ENCODE results near the gene FAF1. TPM values are rescaled to one million over a fixed set of nuclear protein-coding genes. Genes with fewer than 3 reads are reported as not detected.

Gene FAF1
- total RNA-seq, 6 experiments from 2014 or later, result 24.1 to 32.4 (median 31.6) TPM

DNA sequence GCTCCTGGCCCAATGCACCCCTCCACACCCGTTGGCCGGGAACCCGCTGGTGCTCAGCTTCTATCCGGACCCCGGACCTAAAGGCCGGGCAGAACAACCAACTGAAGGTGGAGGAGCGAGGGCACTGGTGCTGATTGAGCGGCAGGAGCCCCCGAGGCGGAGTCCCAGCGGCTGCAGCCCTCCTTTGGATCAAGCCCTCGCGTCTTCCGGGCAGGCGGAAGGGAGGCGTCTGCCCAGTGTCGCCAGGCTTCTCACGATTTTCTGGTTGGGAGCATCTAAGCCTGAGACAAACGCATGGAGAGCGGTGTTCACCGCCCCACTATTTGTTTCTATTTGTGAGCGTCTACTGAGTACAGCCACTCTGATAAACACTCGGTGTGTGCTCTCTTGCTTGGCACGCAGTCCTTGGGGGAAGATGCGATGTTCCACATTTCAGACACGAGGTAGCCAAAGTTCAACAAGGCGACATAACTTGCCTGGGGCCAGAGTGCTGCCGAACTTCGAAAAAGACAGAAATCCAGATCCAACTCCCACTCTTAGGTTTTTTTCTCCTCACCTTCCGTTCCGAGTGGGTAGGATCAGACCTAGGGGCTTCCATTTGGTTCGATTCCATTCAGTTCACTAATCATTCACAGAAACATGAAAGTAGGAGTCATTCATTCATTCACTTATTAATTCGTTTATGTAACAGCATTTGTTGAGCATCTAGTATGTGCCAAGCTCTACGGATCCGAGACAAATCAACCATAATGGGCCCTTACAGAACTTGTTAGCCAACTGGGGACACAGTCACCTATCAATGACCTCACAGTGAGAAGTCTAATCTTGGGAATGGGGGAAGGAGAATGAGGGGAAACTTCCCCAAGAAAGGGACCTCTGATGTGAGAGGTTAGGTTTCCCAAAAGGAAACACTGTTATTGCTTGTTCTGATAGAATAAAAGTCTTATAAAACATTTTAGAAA, 532.0 kb downstream of the FAF1 start:
- Histone ChIP-seq H3K4me3 (no peak overlapping the region), H3K27me3 (peaks cover 20 to 63% of the 10 kb centered on the region in 2 donors), H3K9me3 (no peaks in the 10 kb centered on the region), H3K4me1 (peaks cover 0 to 37% (median 6%) of the 10 kb centered on the region in 4 donors), H3K36me3 (no peaks in the 10 kb centered on the region), H3K27ac (no peak overlapping the region)
- intact Hi-C loops (cut with DNase I), result no loop called here
- DNase-seq (no peak), ATAC-seq (no peak)
- 4% methylated on average over 28 of the region's 35 CpGs for WGBS (ENCODE audit: insufficient coverage, low coverage, low lambda C conversion rate, missing lambda C conversion rate)
- TF ChIP-seq POLR2A (IDR thresholded peaks at IDR 0.05), result no peak
- TF ChIP-seq, protein P1, sequence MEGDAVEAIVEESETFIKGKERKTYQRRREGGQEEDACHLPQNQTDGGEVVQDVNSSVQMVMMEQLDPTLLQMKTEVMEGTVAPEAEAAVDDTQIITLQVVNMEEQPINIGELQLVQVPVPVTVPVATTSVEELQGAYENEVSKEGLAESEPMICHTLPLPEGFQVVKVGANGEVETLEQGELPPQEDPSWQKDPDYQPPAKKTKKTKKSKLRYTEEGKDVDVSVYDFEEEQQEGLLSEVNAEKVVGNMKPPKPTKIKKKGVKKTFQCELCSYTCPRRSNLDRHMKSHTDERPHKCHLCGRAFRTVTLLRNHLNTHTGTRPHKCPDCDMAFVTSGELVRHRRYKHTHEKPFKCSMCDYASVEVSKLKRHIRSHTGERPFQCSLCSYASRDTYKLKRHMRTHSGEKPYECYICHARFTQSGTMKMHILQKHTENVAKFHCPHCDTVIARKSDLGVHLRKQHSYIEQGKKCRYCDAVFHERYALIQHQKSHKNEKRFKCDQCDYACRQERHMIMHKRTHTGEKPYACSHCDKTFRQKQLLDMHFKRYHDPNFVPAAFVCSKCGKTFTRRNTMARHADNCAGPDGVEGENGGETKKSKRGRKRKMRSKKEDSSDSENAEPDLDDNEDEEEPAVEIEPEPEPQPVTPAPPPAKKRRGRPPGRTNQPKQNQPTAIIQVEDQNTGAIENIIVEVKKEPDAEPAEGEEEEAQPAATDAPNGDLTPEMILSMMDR (IDR thresholded peaks at IDR 0.05), result no peak

DNA sequence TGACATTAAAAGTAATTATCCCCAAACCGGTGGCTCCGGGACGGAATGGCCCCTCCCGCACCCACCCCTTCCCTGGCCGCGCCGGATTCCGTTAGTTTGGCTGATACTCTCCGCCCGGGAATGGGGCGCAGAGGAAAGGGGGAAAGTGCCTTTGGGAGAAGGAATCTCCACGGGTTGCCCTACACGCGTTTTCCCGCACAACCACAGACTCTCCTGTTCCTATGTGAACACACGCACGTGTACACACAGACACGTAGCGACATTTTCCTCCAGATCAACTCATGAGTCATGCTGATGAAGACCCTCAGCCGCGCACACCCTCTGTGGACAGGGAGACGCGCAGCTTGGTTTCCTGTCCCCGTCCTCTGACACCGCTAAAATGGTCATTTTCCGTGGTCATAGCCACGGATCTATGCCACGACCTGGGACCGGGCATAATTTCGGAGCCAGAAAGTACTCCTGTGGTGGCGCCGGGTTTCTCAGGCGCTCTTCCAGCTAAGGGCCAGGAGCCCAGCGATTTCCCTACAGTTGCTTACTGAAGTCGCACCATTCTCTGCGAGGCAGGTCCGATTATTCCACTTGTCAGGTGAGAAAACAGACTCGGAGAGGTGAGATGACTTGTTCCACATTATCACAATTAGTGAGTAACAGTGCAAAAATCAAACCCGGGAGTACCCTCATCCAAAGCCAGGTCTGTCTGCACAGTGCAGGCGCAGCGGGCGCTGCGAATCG, 532.8 kb downstream of the FAF1 start:
- ATAC-seq (peak in 1 of 4 donors; percentile 17), DNase-seq (no peak)
- WGBS (ENCODE audit: insufficient coverage, low coverage, low lambda C conversion rate, missing lambda C conversion rate), result under 1% methylated on average over 23 of the region's 44 CpGs
- Histone ChIP-seq H3K27ac (no peak overlapping the region), H3K36me3 (no peaks in the 10 kb centered on the region), H3K9me3 (no peaks in the 10 kb centered on the region), H3K27me3 (peaks cover 28 to 71% of the 10 kb centered on the region in 2 donors), H3K4me3 (no peak overlapping the region), H3K4me1 (peaks cover 0 to 41% (median 6%) of the 10 kb centered on the region in 4 donors)
- intact Hi-C loops (cut with DNase I), result no loop called here
- no peak for TF ChIP-seq POLR2A (IDR thresholded peaks at IDR 0.05)
- TF ChIP-seq, protein P1 (IDR thresholded peaks at IDR 0.05), result no peak

DNA sequence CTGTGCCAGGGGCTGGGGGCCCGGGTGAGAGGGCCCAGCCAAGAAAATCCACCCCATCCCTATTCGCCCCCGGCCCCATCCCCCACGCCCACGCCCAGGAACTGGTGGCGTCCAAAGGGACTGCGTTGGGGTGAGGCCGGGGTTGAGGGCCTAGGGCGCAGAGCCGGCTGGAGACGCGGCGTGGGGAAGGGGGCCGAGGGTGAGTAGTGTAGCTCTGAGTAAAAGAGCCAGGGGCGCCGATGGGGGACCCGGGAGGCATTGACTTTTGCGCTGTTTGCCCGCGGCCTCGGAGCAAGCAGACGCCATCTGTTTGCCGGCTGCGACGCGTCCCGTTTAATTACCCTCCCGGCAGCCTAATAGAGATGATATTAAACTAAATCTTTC, 533.4 kb downstream of the FAF1 start:
- H3K9me3 ChIP-seq, result no peaks in the 10 kb centered on the region
- H3K36me3 ChIP-seq, result no peaks in the 10 kb centered on the region
- no peak for DNase-seq
- no peak for ATAC-seq
- TF ChIP-seq, protein P1 (IDR thresholded peaks at IDR 0.05), result no peak
- no peak for TF ChIP-seq POLR2A (IDR thresholded peaks at IDR 0.05)
- no peak overlapping the region for H3K27ac ChIP-seq
- H3K4me3 ChIP-seq, result no peak overlapping the region
- WGBS (ENCODE audit: insufficient coverage, low coverage, low lambda C conversion rate, missing lambda C conversion rate), result 10% methylated on average over 11 of the region's 28 CpGs
- H3K4me1 ChIP-seq, result peaks cover 0 to 41% (median 6%) of the 10 kb centered on the region in 4 donors
- H3K27me3 ChIP-seq, result peaks cover 29 to 75% of the 10 kb centered on the region in 2 donors
- intact Hi-C loops (cut with DNase I), result no loop called here

DNA sequence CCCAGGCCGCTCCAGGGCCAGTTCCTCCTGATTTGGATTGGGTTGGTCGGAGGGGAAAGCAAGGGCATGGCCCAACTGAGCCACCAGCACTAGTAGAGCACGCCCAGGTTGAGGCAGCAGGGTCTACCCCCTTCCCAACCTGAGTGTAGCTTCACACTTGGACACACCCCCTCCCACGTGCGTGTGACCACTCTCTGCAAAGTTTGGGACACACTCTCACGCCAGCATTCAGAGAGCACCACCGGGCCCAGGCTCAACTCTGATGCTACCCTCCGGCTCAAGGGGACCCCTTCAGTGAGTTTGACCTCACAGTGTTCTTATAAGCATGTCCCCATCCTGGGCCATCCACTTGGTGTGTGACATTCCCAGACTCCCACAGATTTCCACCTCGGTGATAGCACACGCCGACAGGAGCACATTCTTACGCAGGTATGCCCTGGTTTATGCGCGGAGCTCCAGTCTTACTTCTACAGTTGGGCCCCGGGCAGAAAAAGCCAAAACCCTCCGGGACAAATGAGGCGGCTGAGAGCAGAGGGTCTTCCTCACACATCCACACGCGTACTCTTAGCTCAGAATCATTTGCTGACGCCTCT, 533.9 kb downstream of the FAF1 start:
- Histone ChIP-seq H3K9me3 (no peaks in the 10 kb centered on the region), H3K27ac (no peak overlapping the region), H3K27me3 (peaks cover 29 to 75% of the 10 kb centered on the region in 2 donors), H3K36me3 (no peaks in the 10 kb centered on the region), H3K4me1 (peaks cover 0 to 41% (median 6%) of the 10 kb centered on the region in 4 donors), H3K4me3 (no peak overlapping the region)
- ATAC-seq (no peak), DNase-seq (no peak)
- no peak for TF ChIP-seq POLR2A (IDR thresholded peaks at IDR 0.05)
- TF ChIP-seq, protein P1 (IDR thresholded peaks at IDR 0.05), result no peak
- 6% methylated on average over 15 of the region's 20 CpGs for WGBS (ENCODE audit: insufficient coverage, low coverage, low lambda C conversion rate, missing lambda C conversion rate)
- intact Hi-C loops (cut with DNase I), result no loop called here

Measured in right lobe of liver (tissue), 6 donors.